Chondrocyte (in vitro differentiated cells): ENCODE results near the gene EME1. TPM values are rescaled to one million over a fixed set of nuclear protein-coding genes. Genes with fewer than 3 reads are reported as not detected.

ENCODE experiments used
- DNase-seq: peaks from one replicate; pipeline ENCODE4 v3.0.0; 2021; ENCODE audit warnings: mixed read lengths, low spot score
- H3K27ac Mint-ChIP-seq: one replicate; pipeline ENCODE4 v1.8.0; 2021; ENCODE audit warnings: mild to moderate bottlenecking, moderate library complexity, mixed read lengths; ENCODE audit not compliant: unreplicated experiment
- H3K27me3 Mint-ChIP-seq: 2 replicates; pipeline ENCODE4 v1.8.0; 2021; ENCODE audit warnings: low read depth, mixed read lengths
- H3K36me3 Mint-ChIP-seq: 2 replicates; pipeline ENCODE4 v1.8.0; 2021; ENCODE audit warnings: low read depth, mixed read lengths
- H3K4me1 Mint-ChIP-seq: 2 replicates; pipeline ENCODE4 v1.8.0; 2021; ENCODE audit warnings: low read depth, mild to moderate bottlenecking, mixed read lengths
- H3K4me3 Mint-ChIP-seq: one replicate; pipeline ENCODE4 v1.8.0; 2021; ENCODE audit warnings: mild to moderate bottlenecking, moderate library complexity, mixed read lengths; ENCODE audit not compliant: unreplicated experiment
- H3K9me3 Mint-ChIP-seq: 2 replicates; pipeline ENCODE4 v1.8.0; 2021; ENCODE audit warnings: low read depth, mixed read lengths
- CTCF ChIP-seq: fragments of 200-600 bp; sonication (generic); IDR thresholded peaks from 2 replicates; pipeline ENCODE4 v1.5.0; 2021; ENCODE audit warnings: antibody characterized with exemption, mild to moderate bottlenecking, moderate library complexity
- total RNA-seq: library from RNA; stranded (reverse); gene quantifications from 3 replicates; pipeline ENCODE4 v1.2.1, GENCODE V29; 2021

The EME1 gene
- total RNA-seq, 1 donor from 2014 or later = 1.9 TPM

DNA sequence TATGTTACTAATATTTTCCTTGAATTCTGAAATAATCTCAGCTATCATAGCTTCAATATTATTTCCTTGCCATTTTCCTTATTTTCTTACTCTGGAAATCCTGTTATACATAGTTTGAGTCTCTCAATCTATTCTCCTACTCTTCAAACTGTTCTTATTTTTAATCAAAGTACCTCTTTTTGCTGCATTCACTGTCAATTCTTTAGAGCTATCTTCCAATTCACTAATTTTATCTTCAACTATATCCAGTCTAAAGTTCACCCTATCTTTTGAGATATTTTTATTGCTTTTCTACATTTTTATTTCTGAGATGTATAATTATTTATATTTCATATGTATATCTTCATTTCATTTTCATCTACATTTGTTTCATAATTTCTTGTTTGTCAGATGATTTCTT is 34.4 kb upstream of the EME1 start:
- no peak for TF ChIP-seq CTCF
- H3K4me1 Mint-ChIP-seq = peaks cover 6% of the 10 kb centered on the region
- no peak overlapping the region for H3K27ac Mint-ChIP-seq
- H3K36me3 Mint-ChIP-seq = no peaks in the 10 kb centered on the region
- DNase-seq = no peak
- H3K9me3 Mint-ChIP-seq = peaks cover 14% of the 10 kb centered on the region
- H3K27me3 Mint-ChIP-seq = no peaks in the 10 kb centered on the region
- no peak overlapping the region for H3K4me3 Mint-ChIP-seq

DNA sequence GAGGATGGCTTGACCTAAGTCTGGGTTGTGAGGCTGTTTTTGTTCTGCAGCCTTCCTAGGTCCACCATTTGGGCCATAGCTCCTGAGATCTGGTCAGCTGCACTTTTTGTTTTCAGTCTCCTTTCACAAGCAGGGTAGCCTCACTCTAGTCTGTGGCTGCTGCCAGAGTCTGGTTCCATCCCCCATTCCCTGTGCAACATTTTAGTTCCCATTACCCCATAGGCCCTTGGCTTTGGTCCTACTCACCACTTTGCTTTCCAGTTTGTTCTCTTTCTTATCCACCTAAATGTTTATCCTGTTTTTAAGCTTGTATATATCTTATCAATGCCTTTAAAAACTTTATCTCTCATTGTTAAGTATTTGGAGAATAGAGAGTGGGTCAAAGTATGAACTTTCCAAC is 33.6 kb upstream of the EME1 start:
- Mint-ChIP-seq H3K27me3 (no peaks in the 10 kb centered on the region), H3K27ac (no peak overlapping the region), H3K9me3 (peaks cover 14% of the 10 kb centered on the region), H3K4me1 (no peaks in the 10 kb centered on the region), H3K36me3 (no peaks in the 10 kb centered on the region), H3K4me3 (no peak overlapping the region)
- no peak for DNase-seq
- TF ChIP-seq CTCF = no peak

- peaks cover 34% of the 10 kb centered on the region for H3K4me1 Mint-ChIP-seq
- no peaks in the 10 kb centered on the region for H3K36me3 Mint-ChIP-seq
- no peak for DNase-seq
- peak overlapping the region; percentile 68 for H3K4me3 Mint-ChIP-seq
- no peaks in the 10 kb centered on the region for H3K9me3 Mint-ChIP-seq
- H3K27me3 Mint-ChIP-seq = no peaks in the 10 kb centered on the region
- no peak for TF ChIP-seq CTCF
- H3K27ac Mint-ChIP-seq = no peak overlapping the region
These were observed 28.2 kb upstream of the EME1 start for GRCh38 chr17:50344731-50345365.

- H3K36me3 Mint-ChIP-seq = no peaks in the 10 kb centered on the region
- peak within 1 kb of the TSS; percentile 95 for H3K4me3 Mint-ChIP-seq
- no peak for TF ChIP-seq CTCF
- no peak for DNase-seq
- H3K4me1 Mint-ChIP-seq = peaks cover 34% of the 10 kb centered on the region
- no peaks in the 10 kb centered on the region for H3K9me3 Mint-ChIP-seq
- no peaks in the 10 kb centered on the region for H3K27me3 Mint-ChIP-seq
- peak within 1 kb of the TSS; percentile 75 for H3K27ac Mint-ChIP-seq
These were observed 27.4 kb upstream of the EME1 start, which contains the start of gene XYLT2 for GRCh38 chr17:50345432-50346312. Gene XYLT2, plus strand, starts transcription at chr17:50346126. Its CDS starts 15 bp downstream, at chr17:50346141.

DNA sequence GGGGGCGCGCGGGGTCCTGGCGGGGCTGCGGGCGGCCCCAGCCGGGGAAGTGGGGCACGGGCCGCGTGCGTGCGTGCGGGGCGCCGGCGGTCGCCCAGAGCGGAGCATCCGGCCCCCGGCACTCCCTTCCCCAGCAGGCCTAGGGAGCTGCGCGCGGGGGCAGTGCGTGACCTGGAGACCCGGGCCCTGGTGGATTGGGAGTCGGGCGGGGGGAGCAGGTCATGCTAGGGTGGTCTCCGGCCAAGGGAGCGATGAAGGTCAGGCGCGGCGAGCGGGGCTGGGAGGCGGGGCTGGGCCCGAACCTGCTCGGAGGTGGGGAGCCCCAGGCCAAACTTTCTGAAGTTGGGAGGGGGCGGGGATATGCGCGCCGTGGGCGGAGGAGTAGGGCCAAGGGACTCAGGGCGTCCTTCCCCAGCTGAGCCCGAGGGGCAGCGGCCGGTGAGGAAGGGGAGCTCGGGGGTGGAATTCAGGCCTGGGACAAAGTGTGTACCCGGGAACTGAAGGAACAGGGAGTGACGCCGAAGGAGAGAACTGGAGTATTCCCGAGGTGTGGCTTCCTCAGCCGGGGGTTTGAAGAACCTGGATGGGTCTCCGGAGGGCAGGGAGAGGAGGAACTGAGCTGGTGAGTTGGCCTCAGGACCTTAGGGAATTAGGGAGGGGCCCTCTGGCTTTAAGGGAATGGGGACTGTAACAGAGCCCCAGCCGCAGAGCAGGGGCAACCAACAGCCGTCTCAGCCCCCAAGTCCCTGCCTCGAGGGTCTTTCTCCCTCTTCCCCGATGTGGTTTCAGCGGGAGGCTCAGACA is 26.5 kb upstream of the EME1 start:
- peak overlapping the region; percentile 75 for H3K27ac Mint-ChIP-seq
- peaks cover under 1% of the 10 kb centered on the region for H3K36me3 Mint-ChIP-seq
- H3K4me1 Mint-ChIP-seq = peaks cover 34% of the 10 kb centered on the region
- peak overlapping the region; percentile 95 for H3K4me3 Mint-ChIP-seq
- H3K9me3 Mint-ChIP-seq = no peaks in the 10 kb centered on the region
- peak; percentile 92 for DNase-seq
- no peaks in the 10 kb centered on the region for H3K27me3 Mint-ChIP-seq
- TF ChIP-seq CTCF = no peak
